HG02970 (cell line): Measurements from ENCODE around the gene DAZAP1.
A peak's percentile ranks its signal among the peaks of the same experiment; 100 is the strongest.
"Not testable (repeated sequence)": the region's sequence is repeated elsewhere in the genome, so short reads cannot be mapped to it uniquely, and the experiment has no call there.

Source experiments
- ATAC-seq: cut with Tn5 transposase; IDR thresholded peaks from one replicate; pipeline ENCODE4 v1.9.1; 2021; ENCODE audit warnings: mild to moderate bottlenecking, moderate library complexity, moderate number of reproducible peaks; ENCODE audit not compliant: unreplicated experiment, low FRiP score

The DAZAP1 gene

GRCh38 chr19:1469255-1470054, 62.1 kb downstream of the DAZAP1 start:
- ATAC-seq: no peak

DNA sequence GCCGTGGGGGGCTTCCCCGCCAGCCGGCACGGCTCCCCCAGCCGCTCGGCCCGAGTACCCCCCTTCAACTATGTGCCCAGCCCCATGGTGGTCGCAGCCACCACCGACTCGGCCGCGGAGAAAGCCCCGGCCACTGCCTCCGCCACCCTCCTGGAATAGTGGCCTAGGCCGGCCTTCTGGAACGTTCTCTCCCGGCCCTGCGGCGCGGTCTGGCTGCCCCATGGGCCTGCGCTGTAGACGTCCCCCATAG, 62.6 kb downstream of the DAZAP1 start:
- ATAC-seq: no peak

DNA sequence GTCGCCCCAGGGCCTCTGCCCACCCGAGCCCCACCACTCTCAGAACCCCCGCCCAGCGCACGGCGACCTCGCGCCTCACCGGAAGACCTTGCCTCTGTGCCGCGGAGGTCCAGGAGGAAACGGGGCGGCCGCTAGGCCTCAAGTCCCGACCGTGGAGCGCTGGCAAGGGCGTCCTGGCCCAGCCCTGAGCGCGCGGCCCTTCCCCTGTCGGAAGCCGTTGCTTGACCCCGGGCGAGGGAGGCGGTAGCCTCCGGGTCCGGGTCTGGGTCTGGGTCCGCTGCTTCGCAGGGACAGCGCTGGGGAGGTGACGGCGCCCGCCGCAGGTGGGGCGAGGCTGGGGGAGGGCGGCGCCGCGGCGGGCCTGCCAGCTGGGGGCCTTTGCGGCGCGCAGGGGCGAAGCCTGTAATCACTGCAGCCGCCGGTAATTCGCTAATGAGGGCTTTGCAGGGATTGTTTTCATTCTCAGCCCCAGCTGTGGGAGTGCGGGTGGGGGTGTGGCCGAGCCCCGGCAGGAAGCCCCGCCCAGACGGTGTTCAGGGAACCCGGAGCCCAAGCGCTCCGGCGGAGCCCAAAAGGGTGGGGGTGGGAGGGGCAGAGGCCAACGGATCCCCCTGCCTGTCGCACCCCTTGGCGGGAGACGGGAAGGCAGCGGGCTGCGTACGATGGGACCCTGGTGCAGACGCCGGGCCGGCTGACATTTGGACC, 63.1 kb downstream of the DAZAP1 start:
- ATAC-seq: no peak

- no peak for ATAC-seq
Observed at GRCh38 chr19:1471010-1471514, 63.7 kb downstream of the DAZAP1 start.

DNA sequence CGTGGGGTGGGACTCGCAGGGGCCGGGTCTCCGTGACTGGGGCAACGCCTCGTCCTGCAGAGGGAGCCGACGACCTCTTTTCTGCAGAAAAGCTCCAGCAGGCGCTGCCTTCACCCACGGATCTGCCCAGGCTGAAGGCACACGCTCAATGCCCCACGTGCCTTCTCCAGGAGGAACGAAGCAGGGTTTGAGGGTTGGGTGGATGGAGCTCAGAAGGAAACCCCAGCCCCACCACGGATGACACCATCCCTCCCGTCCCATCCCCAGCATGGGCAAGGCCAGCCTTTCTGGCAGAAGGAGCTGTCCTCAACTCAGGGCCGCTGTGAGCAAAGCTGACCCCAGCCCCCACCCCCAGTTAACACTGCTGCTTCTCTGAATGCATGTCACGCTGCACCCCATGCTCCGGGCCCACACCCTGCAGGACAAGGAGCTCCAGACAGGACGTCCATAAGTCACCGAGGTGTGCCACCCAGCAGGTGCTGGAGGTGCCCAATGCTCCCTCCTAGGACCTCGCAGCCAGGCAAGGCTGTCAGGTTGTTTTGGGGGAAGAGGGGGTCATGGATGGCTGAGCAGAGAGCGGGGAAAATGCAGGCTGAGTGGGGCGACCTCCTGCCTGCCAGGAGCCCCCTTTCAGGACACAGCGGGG, 64.3 kb downstream of the DAZAP1 start:
- ATAC-seq: no peak

DNA sequence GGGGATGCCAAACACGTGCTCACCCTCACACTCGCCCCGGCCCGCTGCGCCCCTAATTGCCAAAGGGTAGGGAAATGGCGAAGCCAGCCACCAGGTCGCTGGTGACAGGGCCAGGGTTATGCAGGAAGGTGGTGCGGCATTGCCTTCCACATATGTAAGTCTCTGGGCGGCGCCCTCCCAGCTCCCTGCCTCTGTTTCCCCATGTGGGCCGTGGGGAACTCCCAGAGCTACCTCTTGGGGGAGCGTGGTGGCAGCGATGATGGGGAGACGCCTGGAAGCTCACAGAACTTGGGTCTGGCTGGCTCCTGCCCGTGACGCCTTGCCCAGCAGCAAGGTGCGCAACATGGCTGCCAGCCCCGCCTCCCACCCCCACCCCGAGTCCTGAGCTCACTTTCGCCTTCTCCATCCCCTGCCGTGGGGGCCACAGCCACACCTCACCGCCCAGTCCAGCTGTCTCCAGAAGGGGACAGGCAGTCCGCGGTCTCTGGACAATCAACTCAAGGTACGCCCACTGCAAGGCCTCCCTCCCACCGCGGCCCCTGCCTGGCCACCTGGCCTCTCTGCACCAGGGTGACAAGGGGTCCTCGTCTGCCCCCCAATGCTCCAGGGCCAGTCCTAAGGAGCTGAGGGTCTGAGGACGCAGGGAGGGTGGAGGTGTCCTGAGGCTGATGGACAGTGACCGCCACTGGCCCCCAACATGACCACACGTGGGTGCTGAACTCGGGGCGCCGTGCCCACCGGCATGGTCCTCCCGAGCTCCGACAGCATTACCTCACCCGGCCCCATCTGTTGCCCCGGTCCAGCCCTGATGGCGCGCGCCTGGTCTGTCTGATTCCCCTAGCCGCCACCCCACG, 65.1 kb downstream of the DAZAP1 start:
- ATAC-seq: no peak

GRCh38 chr19:1473085-1473851, 65.9 kb downstream of the DAZAP1 start:
- ATAC-seq: no peak

DNA sequence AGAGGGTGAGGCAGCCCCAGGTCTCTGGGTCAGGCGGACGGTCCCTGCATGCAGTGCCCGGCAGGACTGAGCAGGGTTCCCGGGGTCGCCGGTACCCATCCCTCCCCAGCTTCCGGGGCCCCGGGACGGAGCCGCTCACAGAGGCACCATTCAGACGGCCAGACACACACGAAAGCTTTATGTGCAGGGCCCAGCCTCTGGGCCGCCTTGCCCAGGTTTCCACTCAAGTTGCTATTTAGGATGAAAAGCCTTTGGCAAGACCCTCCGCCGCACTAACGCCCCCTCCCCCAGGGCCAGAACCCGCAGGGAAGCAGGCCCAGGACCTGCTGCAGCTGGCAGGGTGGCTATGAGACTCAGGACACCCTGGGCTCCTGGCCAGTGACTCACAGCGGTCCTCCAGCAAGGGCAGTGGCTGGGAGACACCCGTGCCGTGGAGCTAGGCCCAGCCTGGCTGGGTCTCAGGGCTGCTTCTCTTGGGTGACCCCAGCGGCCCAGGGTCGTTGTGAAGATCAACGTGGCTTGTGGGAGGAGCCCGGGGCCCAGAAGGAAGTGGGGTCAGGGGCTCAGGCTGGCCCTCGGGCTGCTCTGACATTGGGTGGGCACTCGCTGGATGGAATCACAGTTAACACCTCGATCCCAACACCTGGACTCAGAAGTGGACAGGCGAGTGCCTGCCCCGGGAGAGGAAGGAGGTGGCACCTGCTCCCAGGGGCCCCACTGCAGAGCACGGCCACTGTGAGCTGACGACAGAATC, 66.8 kb downstream of the DAZAP1 start:
- ATAC-seq: no peak

- ATAC-seq: no peak
Observed at GRCh38 chr19:1474765-1475351, 67.5 kb downstream of the DAZAP1 start.

GRCh38 chr19:1475751-1476437, 68.5 kb downstream of the DAZAP1 start:
- no peak for ATAC-seq

- not testable (repeated sequence) for ATAC-seq
Observed at GRCh38 chr19:1477056-1477455, 69.7 kb downstream of the DAZAP1 start.

DNA sequence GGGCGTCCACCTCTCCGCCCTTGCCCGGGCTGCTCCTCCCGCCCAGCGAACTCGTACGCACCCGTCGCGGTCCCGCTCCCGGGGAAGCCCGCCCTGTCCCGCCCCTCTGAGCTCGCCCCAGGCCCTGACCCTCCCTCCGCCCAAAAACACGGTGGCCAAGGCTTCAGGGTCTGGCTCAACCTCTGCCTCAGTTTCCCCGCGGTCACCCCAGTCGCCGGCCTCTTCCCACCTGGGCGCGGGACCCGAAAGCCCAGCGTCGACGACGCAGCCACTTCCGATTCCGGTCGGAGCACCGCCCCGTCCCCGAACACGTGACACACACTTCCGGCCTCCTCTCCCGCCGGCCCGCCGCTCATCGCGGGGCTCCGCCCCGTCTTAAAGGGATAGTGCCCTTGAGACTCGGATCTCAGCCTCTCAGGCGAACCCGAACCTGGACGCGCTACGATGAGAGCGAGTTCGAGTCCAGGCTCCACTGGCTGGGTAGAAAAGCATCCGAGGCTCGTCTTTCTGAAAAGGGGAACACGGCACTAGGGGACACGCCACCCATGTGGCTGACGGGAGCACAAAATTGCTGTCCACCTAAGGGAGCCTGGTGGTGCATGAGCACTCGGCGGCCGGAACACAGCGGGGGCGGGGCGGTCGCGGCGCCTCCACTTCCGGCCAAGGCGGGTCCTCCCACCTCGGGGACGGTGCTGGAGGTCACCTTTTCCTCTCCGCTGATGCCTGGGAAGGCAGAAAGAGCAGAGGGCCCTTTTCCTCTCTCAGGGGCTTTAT, 71.7 kb downstream of the DAZAP1 start, which contains the start of gene C19orf25:
TSS of gene C19orf25 (minus strand) at position 282 of the 774 bp plus-strand sequence. CDS start 312 bp downstream, outside the sequence.
- ATAC-seq: peak; percentile 80

- ATAC-seq: no peak
Observed at GRCh38 chr19:1481224-1481892, 74.0 kb downstream of the DAZAP1 start.

DNA sequence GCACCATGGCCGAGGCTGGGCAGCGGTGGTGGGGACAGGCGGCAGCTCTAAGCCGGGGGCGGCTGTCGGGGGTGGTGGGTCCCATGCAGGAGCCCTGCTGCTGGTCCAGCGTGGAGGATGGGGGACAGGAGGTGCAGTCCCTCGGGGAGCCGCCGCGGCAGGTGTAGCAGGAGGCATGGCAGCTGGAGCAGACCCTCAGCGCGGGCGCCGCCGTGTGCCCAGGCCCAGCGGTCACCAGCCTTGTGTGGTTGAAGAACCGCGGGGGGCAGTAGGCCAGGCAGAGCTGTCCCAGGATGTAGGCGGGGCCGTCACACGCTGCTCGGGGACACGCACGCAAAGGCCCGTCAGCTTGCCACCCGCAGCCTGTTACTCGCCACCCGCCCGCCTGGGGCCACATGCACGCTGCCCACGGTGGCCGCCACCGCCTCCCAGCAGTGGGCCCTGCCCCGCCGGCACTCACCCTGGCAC, 74.5 kb downstream of the DAZAP1 start:
- no peak for ATAC-seq

- no peak for ATAC-seq
Observed at GRCh38 chr19:1482361-1483130, 75.2 kb downstream of the DAZAP1 start.
